HG03558 (cell line): Measurements from ENCODE around the gene PTK7.
"Not testable (repeated sequence)": the region's sequence is repeated elsewhere in the genome, so short reads cannot be mapped to it uniquely, and the experiment has no call there.

ENCODE experiments used
- ATAC-seq: cut with Tn5 transposase; IDR thresholded peaks from one replicate; pipeline ENCODE4 v1.9.1; 2021; ENCODE audit warnings: moderate number of reproducible peaks; ENCODE audit not compliant: unreplicated experiment; ENCODE audit errors: extremely low read depth

PTK7 gene

DNA sequence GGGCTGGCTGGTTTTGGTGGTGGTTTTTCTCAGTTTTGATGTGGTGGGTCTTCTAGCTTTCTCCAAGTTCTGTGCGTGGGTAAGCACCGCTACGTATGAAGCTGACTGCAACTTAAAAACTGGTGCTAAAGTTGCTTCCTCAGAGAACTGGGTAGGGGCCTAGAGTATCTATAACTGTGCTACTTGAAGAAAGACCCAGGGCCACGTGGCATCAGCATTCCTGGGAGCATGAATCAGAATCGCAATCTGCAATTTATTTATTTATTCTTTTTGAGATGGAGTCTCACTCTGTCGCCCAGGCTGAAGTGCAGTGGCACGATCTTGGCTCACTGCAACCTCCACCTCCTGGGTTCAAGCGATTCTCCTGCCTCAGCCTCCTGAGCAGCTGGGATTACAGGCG lies 5.8 kb downstream of the PTK7 start:
- not testable (repeated sequence) for ATAC-seq

- no peak for ATAC-seq
Observed at GRCh38 chr6:43082806-43083655, 6.9 kb downstream of the PTK7 start.

DNA sequence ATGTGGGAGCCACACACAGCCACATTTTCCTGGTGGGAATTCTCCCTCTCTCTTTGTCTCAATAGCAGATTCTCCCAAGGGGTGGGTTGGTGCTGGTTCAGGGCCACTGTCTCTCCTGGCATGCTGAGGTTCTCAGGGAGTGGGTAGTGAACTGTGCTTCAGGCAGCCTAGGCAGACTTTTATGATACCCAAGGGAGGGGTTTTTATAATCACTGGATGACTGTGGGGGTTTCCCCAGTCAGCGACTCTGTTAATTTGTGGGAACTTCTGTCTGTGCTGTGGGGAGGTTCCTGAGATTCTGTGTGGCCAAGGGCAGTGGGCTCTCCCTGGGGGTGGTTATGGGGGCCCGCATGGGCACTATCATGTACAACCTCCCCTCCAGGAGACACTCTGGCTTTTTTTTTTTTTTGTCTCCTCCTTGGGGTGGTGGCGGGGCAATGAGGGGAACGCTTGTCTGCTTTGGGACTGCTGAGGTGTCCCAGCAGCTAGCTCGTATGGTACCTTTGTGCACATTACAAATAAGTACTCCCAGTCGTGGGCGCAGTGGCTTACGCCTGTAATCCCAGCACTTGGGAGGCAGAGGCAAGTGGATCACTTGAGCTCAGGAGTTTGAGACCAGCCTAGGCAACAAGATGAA lies 10.0 kb downstream of the PTK7 start:
- no peak for ATAC-seq

- ATAC-seq: no peak
Observed at GRCh38 chr6:43088654-43089056, 12.5 kb downstream of the PTK7 start.

- ATAC-seq: no peak
Observed at GRCh38 chr6:43089467-43089866, 13.4 kb downstream of the PTK7 start.

- ATAC-seq: no peak
Observed at GRCh38 chr6:43089874-43090558, 13.9 kb downstream of the PTK7 start.

- ATAC-seq: no peak
Observed at GRCh38 chr6:43090559-43090956, 14.4 kb downstream of the PTK7 start.

- no peak for ATAC-seq
Observed at GRCh38 chr6:43091020-43091419, 14.9 kb downstream of the PTK7 start.

- ATAC-seq: no peak
Observed at GRCh38 chr6:43091436-43091991, 15.4 kb downstream of the PTK7 start.

DNA sequence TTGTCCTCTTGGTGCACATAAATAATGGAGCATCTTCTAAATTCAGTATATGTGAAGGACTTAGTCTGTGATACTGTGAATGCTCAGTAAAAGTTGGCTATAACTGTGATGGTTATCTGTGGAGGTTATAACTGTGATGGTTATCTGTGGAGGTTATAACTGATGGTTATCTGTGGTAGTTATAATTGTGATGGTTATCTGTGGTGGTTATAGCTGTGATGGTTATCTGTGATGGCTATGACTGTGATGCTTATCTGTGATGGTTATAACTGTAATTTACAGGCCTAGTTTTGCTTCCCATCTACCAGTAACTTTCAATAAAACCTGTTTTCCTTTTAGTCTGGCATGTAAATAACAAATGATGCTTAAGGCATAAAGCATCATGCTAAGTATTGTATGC lies 16.5 kb downstream of the PTK7 start:
- ATAC-seq: no peak

DNA sequence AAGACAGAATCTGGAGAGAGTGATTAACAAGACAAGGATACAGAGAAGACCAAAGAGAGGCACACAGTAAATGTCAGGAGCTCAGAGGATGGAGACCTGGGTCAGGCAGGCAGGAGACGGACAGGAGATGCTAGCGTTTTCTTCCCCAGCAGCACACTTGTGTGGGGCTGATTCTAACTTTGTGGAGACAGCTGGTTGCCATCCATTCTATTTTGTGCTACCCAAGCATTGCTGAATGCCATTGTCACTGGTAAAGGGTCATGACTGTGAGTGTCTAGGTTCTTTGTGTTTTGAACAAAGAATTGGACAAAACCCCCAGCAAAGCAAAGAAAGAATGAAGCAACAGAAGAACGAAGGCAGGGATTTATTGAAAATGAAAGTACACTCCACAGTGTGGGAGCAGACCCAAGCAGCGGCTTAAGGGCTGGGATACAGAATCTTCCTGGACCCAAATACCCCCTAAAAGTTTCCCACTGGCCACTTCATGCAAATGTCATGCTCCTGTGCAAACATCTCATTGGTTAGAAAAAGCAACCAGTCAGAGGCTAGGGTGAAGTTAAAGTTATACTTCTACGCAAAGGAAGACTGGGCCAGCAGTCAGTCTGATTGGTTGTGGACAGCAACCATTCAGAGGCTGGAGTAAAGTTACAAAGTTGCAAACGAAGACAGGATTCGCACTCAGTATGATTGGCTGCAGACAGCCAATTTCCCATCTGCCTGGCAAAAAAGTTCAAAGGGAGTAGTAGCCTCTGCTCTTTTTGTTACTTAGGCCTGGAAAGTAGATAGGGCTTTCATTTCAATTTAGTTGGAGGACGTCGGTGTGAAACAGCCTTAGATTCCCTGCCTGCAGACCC lies 17.5 kb downstream of the PTK7 start:
- no peak for ATAC-seq

GRCh38 chr6:43095939-43096338 lies 19.8 kb downstream of the PTK7 start:
- no peak for ATAC-seq

DNA sequence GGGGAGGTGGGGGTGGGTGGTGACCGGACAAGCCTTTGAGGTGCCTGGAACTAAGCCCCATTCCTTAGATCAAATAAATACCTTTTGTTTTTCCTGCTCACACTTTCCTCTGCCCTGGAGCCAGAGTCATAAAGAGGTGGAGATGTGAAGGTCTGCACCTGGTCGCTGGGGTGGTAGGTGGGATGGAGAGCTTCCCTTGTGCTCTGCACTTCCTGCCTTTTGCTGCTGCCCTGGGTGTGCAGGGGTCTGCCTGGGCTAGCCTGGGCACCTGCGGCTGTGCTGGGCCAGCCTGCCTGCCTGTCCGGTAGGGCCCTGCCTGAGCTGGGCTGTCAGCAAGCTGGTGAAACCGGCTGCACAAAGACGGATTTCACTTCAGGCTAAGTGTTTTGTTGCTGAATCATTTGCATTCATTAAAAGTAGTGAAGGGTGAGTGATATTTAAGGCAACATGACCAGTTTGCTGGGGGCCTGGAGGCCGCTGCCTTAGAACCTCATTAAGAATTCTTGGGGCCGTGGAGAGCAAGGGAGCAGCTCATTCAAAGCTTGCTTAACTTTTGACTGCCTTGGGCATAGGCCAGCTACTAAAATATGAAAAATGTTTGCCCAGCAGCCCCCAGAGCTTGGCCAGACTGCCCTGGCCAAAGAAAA lies 20.5 kb downstream of the PTK7 start:
- ATAC-seq: no peak

- no peak for ATAC-seq
Observed at GRCh38 chr6:43097098-43097489, 21.0 kb downstream of the PTK7 start.

GRCh38 chr6:43097502-43097901 lies 21.4 kb downstream of the PTK7 start:
- no peak for ATAC-seq

- no peak for ATAC-seq
Observed at GRCh38 chr6:43101497-43101896, 25.4 kb downstream of the PTK7 start.

DNA sequence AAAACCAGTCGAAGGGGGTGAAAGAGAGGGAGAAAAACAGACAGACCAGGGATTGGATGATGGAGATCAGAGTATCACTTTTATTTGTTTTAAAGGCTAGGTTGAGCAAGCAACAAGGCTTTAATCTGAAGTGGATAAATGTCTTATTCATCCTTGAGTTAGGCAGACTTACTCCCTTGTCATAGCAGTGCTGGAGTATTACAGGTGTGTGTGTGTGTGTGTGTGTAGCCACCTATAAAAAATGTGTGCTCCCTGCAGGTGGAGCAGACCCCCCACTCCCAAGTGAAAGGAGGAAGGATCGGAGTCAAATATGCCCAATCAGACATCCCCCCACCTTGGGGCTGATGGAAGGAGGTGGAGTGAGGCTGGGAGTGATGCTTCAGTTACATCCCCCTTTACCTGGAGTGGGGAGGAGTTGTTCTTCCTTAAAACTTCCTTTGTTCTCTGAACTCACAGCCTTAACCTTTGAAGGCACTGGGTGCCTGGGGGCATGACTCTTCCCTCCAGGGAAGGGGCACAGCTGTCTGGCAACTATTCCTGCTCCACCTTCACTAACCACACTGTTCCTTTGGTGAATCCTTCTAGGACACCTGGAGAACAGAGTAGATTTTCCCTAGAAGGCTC lies 27.3 kb downstream of the PTK7 start:
- no peak for ATAC-seq

DNA sequence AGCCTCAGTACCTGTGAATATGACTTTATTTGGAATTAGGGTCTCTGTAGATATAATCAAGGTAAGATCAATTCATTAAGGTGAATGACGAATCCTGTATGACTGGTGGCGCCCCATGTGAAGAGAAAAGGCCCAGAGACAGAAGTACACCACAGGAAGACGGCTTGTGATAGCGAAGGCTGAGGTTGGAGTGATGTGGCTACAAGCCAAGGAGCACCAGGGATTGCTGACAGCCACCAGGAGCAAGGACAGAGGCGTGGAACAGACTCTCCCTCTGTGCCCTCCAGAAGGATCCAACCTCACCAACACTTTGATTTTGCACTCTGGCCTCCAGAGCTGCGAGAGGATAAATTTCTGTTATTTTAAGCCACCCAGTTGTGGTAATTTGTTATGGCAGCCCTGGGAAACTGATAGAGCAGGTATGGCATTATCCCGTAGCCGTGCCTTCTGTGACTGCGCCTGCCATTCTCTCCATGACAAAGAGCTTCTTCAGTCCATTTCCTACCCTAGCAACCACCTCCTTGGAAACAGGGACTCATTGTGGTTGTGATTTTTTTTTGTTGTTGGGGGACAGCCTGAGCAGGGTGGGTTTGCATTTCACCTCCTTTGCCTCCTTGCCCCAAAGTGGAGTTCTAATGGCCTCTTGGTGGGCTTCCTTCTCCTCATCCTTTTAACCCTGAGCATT lies 29.6 kb downstream of the PTK7 start:
- ATAC-seq: no peak
